ENCODE measurements around the gene DHX57. TPM values are rescaled to one million over a fixed set of nuclear protein-coding genes. Genes with fewer than 3 reads are reported as not detected.

The DHX57 gene
- total RNA-seq, 1 donor from 2014 or later: 12.5 TPM

- no peaks in the 10 kb centered on the region for H3K27me3 ChIP-seq (ENCODE audit: control insufficient read depth, insufficient read depth, low read length)
- no peak overlapping the region for H3K4me3 ChIP-seq (ENCODE audit: low read depth, low read length)
- H3K36me3 ChIP-seq (ENCODE audit: control insufficient read depth, insufficient read depth, low read length): no peaks in the 10 kb centered on the region
- DNase-seq (ENCODE audit: low read depth): no peak
- TF ChIP-seq CTCF (IDR thresholded peaks at IDR 0.05; ENCODE audit: insufficient read depth, low read length, poor library complexity, severe bottlenecking): no peak
Observed at GRCh38 chr2:38775921-38776225, 99.9 kb downstream of the DHX57 start.

- H3K36me3 ChIP-seq (ENCODE audit: control insufficient read depth, insufficient read depth, low read length): no peaks in the 10 kb centered on the region
- H3K27me3 ChIP-seq (ENCODE audit: control insufficient read depth, insufficient read depth, low read length): no peaks in the 10 kb centered on the region
- no peak for DNase-seq (ENCODE audit: low read depth)
- TF ChIP-seq CTCF (IDR thresholded peaks at IDR 0.05; ENCODE audit: insufficient read depth, low read length, poor library complexity, severe bottlenecking): no peak
- no peak overlapping the region for H3K4me3 ChIP-seq (ENCODE audit: low read depth, low read length)
Observed at GRCh38 chr2:38775097-38775920, 100.4 kb downstream of the DHX57 start.

- no peak for DNase-seq (ENCODE audit: low read depth)
- TF ChIP-seq CTCF (IDR thresholded peaks at IDR 0.05; ENCODE audit: insufficient read depth, low read length, poor library complexity, severe bottlenecking): no peak
- Histone ChIP-seq H3K27me3 (ENCODE audit: control insufficient read depth, insufficient read depth, low read length) (no peaks in the 10 kb centered on the region), H3K36me3 (ENCODE audit: control insufficient read depth, insufficient read depth, low read length) (no peaks in the 10 kb centered on the region), H3K4me3 (ENCODE audit: low read depth, low read length) (no peak overlapping the region)
Observed at GRCh38 chr2:38771632-38772031, 104.1 kb downstream of the DHX57 start.

GRCh38 chr2:38765551-38765950, 110.2 kb downstream of the DHX57 start:
- TF ChIP-seq CTCF (IDR thresholded peaks at IDR 0.05; ENCODE audit: insufficient read depth, low read length, poor library complexity, severe bottlenecking): no peak
- DNase-seq (ENCODE audit: low read depth): no peak
- no peaks in the 10 kb centered on the region for H3K27me3 ChIP-seq (ENCODE audit: control insufficient read depth, insufficient read depth, low read length)
- no peak overlapping the region for H3K4me3 ChIP-seq (ENCODE audit: low read depth, low read length)
- H3K36me3 ChIP-seq (ENCODE audit: control insufficient read depth, insufficient read depth, low read length): no peaks in the 10 kb centered on the region

GRCh38 chr2:38765149-38765548, 110.6 kb downstream of the DHX57 start:
- no peaks in the 10 kb centered on the region for H3K27me3 ChIP-seq (ENCODE audit: control insufficient read depth, insufficient read depth, low read length)
- H3K4me3 ChIP-seq (ENCODE audit: low read depth, low read length): no peak overlapping the region
- TF ChIP-seq CTCF (IDR thresholded peaks at IDR 0.05; ENCODE audit: insufficient read depth, low read length, poor library complexity, severe bottlenecking): no peak
- DNase-seq (ENCODE audit: low read depth): no peak
- H3K36me3 ChIP-seq (ENCODE audit: control insufficient read depth, insufficient read depth, low read length): no peaks in the 10 kb centered on the region

GRCh38 chr2:38763728-38764127, 112.0 kb downstream of the DHX57 start:
- no peak for DNase-seq (ENCODE audit: low read depth)
- no peak for TF ChIP-seq CTCF (IDR thresholded peaks at IDR 0.05; ENCODE audit: insufficient read depth, low read length, poor library complexity, severe bottlenecking)
- Histone ChIP-seq H3K36me3 (ENCODE audit: control insufficient read depth, insufficient read depth, low read length) (no peaks in the 10 kb centered on the region), H3K4me3 (ENCODE audit: low read depth, low read length) (no peak overlapping the region), H3K27me3 (ENCODE audit: control insufficient read depth, insufficient read depth, low read length) (no peaks in the 10 kb centered on the region)

Data from kidney epithelial cell (primary cell).